GDM1 (cell line): ENCODE results near the gene LARP6.

Experiments used
- DNase-seq: peaks from one replicate; lab custom pipeline; 2025; lab: John Stamatoyannopoulos, UW

The LARP6 gene

GRCh38 chr15:70794596-70795310 is 59.2 kb downstream of the LARP6 start:
- no peak for DNase-seq

- no peak for DNase-seq
Measured at GRCh38 chr15:70793694-70794093, 60.3 kb downstream of the LARP6 start.

- no peak for DNase-seq
Measured at GRCh38 chr15:70792171-70792573, 61.8 kb downstream of the LARP6 start.

DNA sequence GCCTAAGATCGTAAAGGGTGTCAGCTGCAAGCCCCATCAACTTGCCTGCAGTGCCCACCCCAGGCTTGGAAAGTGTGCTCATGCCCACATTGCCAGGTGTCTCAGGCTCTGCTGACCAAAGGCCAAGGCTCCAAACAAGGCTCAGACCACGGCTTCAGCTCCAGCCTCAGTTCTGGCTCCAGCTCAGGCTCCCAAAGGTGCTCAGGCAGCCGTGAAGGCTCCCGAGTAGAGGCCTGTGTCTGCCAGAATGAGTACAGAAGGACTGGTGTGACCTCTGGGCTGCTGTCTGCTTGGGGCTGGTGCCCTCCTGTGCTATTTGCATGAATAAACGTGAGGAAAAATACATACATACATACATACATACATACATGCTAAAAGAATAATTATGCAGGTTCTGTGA is 62.7 kb downstream of the LARP6 start:
- no peak for DNase-seq

DNA sequence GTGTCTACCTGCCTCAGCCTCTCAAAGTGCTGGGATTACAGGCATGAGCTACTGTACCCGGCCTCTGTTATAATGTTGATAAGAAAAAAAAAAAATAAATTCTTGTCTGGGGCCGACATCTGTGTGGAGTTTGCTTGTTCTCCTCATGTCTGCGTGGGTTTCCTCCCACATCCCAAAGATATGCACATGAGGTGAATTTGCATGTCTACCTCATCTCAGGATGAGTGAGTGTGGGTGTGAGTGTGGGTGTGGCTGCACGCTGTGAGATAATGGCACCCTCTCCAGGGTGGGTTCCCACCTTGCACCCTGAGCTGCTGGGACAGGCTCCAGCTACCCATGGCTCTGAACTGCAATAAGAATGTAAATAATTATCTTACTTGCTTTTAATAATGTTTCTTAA is 64.7 kb downstream of the LARP6 start:
- no peak for DNase-seq

DNA sequence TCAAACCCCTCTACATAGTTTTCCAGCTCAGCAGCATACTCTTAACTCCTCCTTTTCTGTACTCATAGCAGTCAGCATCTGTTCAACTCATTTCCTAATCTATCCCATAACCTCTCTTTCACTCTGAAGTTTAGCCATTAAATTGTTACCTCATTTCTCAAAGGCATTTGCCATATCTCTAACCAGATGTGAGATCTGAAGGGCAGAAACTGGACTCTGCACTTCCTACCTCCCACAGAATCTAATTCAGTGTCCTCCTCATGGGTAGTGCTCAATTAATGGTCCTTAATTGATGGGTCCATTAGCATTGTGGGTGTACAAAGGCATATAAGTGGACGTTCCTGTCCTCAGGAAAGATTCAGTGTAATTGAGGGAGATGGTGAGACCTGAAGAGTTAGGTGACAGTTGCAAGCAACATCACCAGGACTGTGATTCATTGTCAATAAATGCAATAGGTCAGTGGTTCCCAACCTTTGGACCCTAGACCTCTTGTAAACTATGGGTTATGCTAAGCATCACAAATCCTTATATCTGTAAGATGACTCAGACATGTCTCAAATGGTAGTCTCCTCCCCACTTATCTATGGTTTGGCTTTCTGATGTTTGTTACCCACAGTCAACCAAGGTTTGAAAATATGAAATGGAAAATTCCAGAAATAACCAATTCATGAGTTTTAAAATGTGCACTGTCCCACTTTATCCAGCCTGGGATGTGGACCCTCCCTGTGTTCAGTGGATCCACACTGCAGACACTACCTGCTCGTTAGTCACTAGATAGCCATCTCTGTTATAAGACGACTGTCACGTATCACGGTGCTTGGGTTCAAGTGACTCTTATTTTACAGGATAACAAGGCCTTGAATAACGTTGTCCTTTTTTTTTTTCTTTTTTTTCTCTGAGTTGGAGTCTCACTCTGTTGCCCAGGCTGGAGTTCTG is 65.6 kb downstream of the LARP6 start:
- DNase-seq, result no peak

GRCh38 chr15:70786996-70787395 is 67.0 kb downstream of the LARP6 start:
- DNase-seq, result no peak

GRCh38 chr15:70783610-70784022 is 70.3 kb downstream of the LARP6 start:
- DNase-seq, result no peak

DNA sequence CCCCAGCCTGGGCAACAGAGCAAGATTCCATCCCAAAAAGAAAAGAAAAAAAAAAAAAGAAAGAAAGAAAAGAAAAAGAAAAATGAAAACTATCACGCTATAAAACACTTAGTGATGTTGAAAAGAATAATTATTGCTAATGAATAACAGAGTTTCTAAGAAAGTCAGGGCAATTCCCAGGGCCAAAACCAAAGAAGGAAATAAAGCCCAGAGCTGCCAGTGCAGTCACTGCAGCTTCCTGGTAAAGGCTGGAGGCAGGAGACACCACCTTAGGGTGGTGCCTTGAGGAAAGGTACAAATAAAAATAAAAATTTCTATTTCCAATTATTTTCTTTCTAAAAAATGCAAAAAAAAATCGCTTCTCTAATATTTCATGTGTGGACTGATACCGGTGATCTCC is 70.9 kb downstream of the LARP6 start:
- no peak for DNase-seq

GRCh38 chr15:70781236-70781635 is 72.7 kb downstream of the LARP6 start:
- DNase-seq, result no peak
